Measurements from ENCODE around the gene SSR1. TPM values are rescaled to one million over a fixed set of nuclear protein-coding genes. Genes with fewer than 3 reads are reported as not detected.

Gene SSR1
- total RNA-seq, 4 donors from 2014 or later: 44.5 to 85.6 (median 64.2) TPM

DNA sequence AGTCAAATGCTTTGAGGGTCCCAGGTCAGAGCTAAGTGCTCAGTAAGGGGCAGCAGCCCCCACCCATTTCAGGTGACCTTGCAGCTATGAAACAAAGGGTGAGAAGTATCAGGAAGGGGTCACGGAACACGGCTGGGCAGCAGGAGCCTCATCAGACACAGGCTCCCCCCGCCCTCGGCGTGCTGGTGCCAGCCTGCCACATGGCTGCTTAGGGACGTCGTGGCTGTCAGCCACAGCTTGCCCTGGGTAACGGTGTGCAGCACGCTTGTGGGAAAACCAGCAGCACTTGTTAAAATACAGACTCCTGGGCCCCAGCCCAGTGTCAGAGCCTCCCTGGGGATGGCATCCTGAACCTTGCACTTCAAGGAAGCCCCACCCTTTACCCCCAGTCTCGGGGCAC, 39.3 kb downstream of the SSR1 start:
- TF ChIP-seq, protein P1, sequence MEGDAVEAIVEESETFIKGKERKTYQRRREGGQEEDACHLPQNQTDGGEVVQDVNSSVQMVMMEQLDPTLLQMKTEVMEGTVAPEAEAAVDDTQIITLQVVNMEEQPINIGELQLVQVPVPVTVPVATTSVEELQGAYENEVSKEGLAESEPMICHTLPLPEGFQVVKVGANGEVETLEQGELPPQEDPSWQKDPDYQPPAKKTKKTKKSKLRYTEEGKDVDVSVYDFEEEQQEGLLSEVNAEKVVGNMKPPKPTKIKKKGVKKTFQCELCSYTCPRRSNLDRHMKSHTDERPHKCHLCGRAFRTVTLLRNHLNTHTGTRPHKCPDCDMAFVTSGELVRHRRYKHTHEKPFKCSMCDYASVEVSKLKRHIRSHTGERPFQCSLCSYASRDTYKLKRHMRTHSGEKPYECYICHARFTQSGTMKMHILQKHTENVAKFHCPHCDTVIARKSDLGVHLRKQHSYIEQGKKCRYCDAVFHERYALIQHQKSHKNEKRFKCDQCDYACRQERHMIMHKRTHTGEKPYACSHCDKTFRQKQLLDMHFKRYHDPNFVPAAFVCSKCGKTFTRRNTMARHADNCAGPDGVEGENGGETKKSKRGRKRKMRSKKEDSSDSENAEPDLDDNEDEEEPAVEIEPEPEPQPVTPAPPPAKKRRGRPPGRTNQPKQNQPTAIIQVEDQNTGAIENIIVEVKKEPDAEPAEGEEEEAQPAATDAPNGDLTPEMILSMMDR (IDR thresholded peaks at IDR 0.05; ENCODE audit: low read depth): no peak

DNA sequence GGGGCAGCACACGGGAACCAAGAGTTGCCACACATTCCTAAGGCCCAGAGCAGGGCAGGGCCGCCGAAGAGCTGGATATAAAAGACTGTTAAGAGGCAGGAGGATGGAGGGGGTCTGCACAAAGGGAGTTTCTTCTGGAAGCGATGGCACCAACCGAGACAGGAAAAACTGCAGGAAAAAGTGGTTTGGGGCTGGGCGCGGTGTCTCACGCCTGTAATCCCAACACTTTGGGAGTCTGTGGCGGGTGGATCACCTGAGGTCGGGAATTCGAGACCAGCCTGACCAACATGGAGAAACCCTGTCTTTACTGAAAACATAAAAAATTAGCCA, 41.8 kb downstream of the SSR1 start:
- TF ChIP-seq, protein P1 (IDR thresholded peaks at IDR 0.05; ENCODE audit: low read depth): no peak

DNA sequence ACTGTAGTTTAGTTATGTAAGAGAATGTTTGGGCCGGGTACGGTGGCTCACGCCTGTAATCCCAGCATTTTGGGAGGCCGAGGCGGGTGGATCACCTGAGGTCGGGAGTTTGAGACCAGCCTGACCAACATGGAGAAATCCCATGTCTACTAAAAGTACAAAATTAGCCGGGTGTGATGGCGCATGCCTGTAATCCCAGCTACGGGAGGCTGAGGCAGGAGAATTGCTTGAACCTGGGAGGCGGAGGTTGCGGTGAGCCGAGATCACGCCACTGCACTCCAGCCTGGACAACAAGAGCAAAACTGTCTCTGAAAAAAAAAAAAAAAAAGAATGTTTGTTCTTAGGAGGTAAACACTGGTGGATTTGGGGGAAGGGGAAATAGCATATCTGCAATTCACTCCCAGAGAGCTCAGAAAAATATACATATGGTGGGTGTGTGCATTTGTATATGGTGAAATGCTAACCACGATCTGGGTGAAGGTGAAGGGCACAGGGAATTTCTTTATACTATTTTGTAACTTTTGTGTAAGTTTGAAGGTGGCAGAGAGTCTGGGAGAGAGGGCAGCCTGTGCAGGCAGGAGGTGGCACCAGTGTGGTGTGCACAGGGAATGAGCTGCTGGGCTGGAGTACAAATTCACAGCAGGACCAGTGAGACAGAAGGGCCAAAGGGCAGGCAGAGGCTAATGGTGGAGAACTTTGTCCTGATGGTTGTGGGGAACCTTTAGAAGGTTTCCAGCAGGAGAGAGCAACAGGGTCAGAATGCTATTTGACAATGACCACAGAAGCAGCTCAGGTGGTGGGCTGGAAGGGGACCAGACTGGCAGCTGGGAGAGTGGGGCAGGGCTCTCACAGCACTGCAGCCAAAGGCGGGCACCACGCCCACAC, 42.4 kb downstream of the SSR1 start:
- TF ChIP-seq, protein P1 (IDR thresholded peaks at IDR 0.05; ENCODE audit: low read depth): no peak

DNA sequence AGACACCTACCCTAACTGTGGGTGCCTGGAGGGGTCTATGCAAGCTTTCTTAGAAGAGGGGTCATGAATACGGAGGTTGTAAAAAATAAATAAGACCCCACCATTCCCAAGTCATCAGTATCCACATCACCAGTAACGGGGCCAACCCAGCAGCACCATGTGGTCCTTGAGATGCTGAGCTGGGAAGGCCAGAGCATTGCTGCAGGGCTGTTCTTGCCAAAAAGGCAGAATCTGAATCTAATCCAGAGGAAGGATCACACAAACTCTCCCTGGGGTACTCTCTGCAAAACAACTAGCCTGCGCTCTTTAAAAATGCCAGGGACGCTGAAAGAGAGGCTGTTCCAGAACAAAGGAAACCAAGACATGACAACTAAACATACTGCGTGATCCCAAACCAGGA, 43.2 kb downstream of the SSR1 start:
- TF ChIP-seq, protein P1 (IDR thresholded peaks at IDR 0.05; ENCODE audit: low read depth): no peak

DNA sequence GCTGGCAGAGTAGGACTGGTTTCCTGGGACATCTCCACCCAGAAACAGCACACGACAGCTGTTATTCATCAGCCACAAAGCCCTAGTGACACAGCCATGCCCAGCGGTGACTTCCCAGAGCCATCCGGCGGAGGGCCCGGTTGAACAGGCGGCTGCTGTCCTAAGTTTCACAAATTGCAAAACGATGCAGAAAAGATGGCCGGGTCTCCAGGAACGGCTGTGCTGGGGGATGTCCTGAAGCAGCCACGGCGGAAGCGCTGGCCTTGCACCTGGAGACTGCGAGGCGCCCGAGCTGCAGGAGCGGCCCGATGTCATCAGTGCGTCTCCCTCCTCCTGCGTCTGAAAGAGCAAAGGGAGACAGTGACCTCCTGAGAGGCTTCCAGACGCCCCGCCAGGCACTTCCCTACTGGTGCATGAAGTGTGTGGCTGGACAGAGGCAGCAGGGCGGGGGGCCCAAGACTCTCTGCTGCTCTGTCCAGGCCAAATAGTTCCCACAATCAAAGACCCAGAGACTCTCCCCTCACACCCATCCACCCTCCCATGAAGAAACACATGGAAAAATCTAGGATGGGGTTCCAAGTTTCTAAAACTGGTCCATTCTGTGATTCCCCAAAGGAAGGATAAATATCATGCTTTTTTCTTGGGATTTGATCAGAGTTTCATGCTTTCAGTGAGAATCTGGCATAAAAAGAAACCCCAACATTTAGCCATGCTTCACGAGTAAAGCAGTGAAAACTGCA, 44.0 kb downstream of the SSR1 start:
- TF ChIP-seq, protein P1 (IDR thresholded peaks at IDR 0.05; ENCODE audit: low read depth): no peak

DNA sequence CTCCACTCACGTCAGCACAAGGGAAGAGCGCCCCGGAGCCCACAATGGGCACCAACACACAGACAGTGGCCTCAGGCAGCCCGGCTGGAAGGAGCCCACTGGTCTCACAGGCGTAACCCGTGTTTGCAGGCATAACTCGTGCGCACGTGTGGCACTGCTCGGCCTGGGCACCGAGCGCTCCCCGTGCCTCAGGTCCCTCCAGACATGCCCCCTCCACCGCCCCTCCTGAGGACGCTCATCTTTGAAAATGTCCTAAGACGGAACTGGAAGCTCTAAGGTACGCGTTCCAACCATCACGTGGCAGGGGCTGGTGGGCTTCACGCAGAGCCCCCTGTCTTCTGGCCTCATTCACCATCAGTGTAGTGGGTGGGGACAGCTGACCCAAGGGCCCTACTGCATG, 44.6 kb downstream of the SSR1 start:
- TF ChIP-seq, protein P1 (IDR thresholded peaks at IDR 0.05; ENCODE audit: low read depth): no peak

DNA sequence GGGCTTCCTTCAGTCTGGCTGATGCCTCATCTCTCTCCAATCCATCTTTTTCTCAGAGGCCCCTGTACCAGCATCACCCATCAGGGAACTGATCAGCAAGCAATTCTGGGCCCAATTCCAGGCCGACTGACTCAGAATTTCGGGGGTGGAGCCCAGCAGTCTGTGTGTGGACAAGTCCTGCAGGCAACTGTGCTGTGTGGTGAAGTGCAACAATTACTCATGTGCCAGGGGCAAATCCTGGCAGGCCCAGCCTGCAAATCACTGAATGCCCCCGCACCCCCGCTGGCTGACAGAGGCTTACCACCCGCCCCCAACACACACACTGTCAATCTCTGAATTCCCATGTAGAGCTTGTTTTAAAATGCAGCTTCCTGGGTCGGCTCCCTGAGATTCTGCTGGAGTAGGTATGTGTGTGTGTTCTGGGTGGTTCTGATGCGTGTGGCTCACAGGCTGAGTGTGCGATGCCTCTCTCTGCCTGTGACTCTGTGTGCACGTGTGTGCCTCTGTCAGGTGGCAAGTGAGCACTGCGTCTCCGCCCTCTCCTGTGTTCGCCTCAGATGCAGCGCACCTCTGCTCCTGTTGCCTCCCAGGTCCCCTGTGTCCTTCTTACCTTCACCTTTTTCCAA, 45.4 kb downstream of the SSR1 start:
- TF ChIP-seq, protein P1 (IDR thresholded peaks at IDR 0.05; ENCODE audit: low read depth): no peak

Measured in subcutaneous adipose tissue (tissue), 4 donors.